KBM-7 (cell line): ENCODE measurements around the gene CACNA1B.

Experiments
- DNase-seq: peaks from one replicate; pipeline ENCODE4 v3.0.0-alpha.2; 2015
- in situ Hi-C: fragments of 300-500 bp; cut with MboI; formaldehyde crosslinking; loops from 2 replicates; pipeline ENCODE4 v1.14.3; 2020; ENCODE audit warnings: low sequenced_read_pairs, low pct_unique_long_range_greater_than_20kb, mixed read lengths

CACNA1B gene

DNA sequence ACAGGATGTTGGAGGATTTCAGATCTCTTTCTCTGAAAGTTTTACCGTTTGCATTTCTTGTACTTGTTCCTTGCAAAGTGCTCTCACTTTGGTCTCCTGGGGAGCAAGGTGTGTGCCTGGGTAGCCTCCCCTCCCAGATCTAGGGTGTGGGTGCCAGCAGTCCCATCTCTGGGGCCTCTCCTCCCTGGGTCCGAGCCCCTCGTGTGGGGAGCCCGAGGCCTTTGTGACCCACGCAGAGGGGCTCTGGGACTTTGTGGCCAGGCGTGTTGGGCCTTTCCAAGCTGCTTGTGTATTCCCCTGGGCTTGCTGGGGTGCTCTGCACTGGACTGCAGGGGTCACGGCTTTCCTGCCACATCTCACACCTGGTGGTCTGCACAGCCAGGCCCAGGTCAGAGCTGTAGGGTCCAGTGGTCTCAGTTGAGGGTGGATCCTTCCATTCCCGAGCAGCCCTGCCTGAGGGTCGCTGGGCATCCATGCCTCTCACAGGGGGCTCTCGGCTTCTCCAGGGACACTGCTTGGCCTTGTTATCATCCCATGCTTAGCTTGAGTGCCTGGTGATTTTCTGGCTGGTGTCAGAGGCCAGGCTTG lies 96.3 kb downstream of the CACNA1B start:
- in situ Hi-C loops: no loop called here
- no peak for DNase-seq

DNA sequence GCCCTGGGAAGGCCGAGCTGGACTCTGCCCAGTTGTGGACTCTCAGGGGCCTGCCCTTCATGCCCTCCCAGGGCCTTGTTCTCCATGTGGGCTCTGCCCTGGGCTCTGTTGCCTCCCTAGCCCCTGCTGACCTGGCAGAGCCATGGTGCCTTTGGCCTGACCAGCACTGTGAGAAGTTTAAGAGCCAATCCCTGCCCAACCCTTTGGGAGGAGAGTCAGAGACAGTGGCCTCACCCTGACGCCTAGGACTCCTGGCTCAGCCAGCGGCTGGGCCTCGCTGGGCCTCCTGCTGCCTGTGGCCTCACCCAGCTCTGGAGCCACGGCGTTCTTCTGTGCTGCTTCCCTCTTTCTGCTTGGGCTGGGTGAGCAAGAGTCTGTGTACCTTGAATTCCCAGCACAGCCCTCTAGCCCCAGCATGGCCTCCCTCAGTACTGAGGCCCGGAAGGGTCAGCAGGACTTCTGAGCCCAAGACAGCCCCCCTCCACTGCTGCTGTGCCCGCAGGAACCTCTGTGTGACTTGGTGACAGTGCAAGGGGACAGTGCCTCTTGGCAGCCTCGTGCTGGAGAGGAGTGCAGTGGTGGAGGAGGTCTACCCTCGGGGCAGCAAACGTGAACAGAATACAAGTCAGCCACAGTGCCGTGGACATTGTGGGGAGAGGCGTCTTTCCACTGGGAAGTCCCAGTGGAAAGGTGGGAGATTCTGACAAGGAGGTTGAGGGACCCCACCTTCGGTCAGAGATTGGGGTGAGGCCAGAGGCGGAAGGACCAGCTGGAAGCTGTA lies 97.4 kb downstream of the CACNA1B start:
- DNase-seq: no peak
- in situ Hi-C loops: no loop called here

DNA sequence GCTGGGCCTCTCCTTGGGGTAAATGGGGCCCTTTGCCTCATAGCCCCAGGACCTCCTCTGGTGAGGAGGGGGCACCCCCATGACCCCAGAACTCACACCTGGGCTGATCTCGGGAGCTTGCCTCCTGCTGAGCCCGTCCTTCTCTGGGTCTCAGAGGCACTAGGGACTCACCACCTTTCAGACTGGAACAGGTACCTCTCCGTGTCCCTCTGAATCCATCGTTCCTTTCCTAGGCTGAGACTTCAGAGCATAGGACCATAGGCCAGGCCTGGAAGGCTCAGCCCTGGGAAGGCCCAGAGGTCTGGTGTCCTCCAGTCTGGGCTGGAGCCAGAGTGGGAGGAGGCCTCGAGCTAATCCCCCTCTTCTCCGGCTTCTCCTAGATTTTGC lies 97.9 kb downstream of the CACNA1B start:
- in situ Hi-C loops: no loop called here
- DNase-seq: no peak

DNA sequence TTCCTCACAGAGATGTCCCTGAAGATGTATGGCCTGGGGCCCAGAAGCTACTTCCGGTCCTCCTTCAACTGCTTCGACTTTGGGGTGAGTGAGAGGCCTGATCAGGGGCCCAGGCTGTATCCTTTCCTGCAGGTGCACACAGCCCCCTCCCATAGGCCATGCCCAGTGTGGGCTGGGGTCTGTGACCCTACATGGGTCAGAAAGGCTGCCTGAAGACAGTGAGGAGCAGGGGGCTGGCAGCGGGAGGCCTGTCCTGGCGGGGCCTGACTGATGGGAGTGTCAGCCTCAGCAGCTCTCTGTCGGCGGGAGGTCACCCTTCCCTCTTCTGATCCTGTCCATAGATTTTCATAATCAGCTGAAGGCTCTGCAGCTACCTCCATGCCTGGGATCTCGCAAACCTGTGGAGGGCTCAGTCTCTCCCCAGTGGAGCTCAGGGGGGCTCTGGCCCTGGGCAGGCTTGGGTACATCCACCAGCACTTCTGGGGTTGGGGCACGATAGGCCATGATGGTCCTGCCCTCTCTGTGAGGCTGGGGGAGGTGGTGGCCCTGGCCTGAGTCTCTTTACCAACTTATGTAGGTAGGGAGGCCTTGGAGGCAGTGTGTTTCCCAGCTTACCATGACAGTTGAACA lies 98.5 kb downstream of the CACNA1B start:
- DNase-seq: no peak
- in situ Hi-C loops: no loop called here

DNA sequence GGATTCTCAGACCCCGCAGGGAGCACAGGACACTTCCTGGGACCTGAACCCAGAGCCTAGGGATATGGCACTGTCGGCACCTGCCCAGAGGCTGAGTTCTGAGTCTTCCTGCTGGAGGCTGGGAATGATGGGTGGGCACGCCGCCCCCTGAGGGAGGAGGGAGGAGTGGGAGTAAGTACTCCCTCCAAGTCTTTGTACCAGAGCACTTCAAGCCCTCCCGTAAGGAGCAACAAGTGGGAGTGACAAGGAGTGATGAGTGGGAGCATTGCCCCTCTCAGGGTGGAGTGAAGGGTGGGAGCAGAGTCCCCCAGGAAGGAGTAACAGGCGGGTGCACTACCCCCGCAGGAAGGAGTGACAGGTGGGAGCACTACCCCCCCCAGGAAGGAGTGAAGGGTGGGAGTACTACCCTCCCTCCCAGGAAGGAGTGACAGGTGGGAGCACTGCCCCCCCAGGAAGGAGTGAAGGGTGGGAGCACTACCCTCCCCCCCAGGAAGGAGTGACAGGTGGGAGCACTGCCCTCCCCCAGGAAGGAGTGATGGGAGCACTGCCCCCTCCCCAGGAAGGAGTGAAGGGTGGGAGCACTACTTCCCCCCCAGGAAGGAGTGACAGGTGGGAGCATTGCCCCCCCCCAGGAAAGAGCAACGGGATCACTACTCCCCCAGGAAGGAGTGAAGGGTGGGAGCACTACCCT lies 100.1 kb downstream of the CACNA1B start:
- DNase-seq: no peak
- in situ Hi-C loops: no loop called here

DNA sequence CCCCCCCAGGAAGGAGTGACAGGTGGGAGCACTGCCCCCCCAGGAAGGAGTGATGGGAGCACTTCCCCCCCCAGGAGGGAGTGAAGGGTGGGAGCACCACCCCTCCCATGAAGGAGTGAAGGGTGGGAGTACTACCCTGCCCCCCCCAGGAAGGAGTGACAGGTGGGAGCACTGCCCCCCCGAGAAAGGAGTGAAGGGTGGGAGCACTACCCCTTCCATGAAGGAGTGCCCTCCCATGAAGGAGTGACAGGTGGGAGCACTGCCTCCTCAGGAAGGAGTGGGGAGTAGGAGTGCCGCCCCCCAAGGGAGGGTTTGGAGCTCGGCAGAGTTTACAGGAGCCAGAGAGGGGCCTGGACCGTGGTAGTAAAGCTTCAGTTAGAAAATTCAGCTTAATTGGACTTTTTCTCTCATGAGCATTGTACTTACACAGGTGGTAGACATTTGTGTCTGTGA lies 100.7 kb downstream of the CACNA1B start:
- in situ Hi-C loops: no loop called here
- no peak for DNase-seq

DNA sequence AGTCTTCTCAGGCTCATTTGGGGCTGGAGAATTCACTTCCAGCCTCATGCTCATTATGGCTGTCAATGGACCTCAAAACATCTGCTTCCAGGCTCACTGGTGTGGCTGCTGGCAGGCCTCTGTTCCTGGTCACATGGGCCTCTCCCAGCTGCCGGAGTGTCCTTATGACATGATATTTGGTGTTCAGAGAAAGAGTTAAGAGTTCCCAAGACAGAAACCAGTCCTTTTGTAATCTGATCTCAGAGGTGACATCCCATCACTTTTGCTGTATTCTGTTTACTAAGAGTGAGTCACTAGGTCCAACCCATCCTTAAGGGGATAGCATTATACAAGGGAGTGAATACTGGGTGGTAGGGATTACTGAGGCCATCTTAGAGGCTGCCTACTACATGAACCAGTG lies 104.6 kb downstream of the CACNA1B start:
- in situ Hi-C loops: no loop called here
- no peak for DNase-seq

DNA sequence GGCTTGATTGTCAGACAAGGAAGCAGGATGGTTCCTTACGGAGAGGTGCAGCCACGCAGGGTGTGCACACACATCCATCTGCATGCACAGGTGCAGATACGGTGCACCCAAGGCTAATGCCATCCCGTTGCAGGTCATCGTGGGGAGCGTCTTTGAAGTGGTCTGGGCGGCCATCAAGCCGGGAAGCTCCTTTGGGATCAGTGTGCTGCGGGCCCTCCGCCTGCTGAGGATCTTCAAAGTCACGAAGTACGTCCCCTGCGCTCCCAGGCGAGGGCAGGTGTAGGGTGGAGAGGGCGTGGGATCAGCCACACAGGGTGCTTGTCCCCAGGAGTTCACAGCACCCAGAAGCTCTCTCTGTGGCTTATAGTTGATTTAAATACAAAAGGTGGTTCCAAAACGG lies 106.4 kb downstream of the CACNA1B start:
- in situ Hi-C loops: no loop called here
- no peak for DNase-seq

DNA sequence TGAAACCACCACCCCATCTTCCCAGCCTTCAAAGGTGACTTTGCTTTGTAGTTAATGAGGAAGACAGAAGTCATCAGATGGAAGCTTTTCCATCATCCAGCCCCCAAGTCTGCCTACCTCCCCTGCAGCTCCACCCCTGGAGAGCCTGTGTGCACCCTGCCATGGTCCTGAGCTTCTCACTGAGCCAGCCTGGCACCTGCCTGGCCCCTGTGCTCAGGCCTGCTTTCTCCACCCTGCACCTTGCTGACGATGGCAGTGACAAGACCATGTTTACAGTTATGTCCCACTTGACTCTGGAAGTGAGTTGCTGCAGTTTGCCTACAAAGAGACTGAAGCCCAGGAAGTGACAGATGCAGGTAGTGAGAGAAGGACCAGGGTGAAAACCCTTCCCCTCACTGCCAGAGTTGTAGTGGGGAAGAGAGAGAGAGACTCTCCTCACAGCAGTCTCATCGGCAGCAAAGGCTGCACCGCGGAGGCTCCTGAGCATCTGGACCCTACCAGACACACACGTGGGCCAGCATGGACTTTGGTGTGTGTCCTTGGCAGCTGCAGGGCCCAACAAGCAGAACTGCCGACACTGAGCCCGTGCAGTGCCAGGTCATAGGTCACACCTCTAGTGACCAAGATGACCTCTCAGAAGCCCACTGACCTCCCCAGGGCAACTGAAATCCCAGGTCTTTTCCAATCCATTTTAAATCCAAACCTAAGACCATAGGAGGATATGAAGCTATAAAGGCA lies 107.1 kb downstream of the CACNA1B start:
- in situ Hi-C loops: no loop called here
- DNase-seq: no peak

DNA sequence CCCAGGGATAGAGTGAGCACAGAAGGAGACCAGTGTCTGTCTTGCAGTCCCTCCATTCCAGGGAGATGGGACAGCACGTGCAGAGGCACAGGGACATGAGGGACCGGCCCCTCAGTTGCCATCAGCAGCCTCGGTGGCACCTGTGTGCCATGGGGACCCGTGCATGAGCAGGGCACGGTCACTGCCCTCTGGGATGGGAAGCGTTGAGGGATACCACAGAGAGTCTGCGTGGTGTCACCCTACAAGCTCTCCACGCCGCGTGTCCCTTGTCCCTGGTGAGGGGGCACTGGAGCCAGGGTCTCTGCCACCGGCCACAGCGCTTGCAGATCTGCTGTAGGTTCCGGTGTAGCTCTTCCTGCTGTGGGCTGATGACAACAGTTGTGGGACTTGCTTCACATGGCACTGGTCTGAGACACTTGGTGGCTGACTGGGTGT lies 108.1 kb downstream of the CACNA1B start:
- no peak for DNase-seq
- in situ Hi-C loops: no loop called here

DNA sequence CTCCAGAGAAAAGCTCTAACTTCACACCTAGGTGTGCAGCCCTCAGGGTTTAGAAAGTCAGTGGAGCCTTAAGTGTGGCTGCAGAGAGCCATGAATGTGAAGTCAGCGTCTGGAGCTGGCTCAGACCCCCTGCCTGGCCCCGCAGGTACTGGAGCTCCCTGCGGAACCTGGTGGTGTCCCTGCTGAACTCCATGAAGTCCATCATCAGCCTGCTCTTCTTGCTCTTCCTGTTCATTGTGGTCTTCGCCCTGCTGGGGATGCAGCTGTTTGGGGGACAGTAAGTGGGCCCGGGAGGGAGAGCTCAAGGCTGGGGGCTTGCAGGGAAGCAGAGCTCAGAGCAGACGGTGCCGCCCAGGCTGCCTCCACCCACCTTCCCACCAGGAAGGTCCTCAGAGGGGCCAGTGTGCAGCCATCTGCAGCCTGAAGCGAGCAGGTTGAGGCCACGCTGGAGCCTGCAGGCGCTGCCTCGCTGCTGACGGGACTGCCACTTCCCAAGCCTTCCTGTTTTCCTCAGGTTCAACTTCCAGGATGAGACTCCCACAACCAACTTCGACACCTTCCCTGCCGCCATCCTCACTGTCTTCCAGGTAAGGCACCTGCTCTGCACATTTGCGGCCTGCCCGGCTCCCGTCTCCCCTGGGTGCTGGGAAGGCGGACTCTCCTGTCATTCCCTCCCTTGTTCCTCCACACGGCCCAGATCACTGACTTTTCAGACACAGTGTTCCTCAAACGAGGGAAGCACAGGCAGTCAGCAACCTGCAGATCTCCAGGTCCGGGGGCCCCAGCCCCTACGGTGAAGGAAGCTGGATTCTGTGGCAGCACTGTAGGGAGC lies 108.9 kb downstream of the CACNA1B start:
- in situ Hi-C loops: no loop called here
- no peak for DNase-seq

DNA sequence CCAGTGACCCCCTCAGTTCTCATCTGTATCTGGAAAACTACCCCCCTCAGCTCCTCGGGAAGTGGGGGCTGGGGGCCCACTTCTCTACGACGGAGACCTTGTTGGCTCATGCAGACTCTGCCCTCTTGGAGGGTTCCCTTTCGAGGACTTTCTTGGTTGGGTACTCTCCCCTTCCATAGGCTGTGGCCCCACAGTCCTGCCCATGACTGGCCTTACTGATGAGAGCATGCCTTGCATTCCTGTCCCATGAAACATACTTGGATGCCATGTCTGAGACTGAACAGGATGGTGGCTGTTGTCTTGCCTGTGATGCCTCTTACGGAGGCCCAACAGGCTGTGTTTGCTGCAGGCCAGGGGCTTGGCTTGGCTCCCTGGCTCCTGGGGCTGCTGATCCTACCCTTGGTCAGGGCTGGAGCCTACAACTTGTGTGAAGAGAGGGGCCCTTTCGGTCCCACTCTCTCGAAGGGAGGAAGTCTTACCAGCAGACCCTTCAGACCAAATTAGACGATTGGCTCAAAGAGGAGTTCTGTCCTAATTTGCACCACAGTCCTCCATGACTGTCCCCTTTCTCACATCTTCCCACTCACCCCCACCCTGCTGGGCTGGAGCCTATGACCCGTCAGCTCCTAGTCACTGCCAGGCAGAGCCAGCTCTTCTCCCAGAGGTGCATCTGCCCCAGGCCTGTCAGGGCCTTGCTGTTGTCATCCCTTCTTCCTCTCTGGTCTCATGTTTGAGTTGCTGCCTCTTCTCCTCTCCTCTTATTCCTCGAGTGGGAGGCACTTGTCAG lies 109.9 kb downstream of the CACNA1B start:
- in situ Hi-C loops: no loop called here
- no peak for DNase-seq

DNA sequence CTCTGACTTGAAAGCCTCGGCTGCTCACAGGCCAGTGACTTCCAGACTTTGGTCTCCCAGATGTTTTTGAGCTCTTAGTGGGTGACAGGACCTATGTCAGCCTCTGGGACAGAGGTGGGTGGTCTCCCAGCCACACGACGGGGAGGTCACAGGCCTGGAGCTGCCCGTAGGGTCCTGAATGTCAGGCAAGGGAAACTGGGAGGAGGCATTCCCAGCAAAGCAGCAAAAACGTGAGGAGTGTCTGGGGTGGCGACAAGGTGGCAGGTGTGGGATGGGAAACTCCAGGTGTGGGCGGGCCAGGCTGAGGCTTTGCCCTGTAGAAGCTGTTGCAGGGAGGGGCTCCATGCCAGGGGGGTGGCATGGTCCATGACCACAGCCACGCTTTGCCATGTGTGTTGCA lies 110.5 kb downstream of the CACNA1B start:
- no peak for DNase-seq
- in situ Hi-C loops: no loop called here

DNA sequence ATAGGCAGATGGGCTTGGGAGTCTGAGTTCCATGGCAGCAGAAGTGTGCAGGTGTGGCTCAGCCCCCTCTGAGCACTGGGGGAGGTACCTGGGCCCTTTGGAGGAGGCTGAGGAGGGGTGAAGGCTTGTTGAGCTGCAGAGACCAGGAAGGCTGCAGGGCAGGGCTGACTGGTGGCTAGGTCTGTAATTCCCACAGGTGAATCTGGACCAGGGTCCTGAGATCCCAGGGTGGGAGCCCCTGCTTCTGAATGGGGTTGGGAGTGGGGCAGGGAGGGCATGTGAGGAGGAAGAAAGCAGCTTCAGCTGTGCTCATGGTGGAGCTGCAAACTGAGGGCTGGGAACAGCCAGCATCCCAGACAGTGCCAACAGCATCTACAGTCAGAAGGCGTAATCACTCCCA lies 111.1 kb downstream of the CACNA1B start:
- in situ Hi-C loops: no loop called here
- DNase-seq: no peak

DNA sequence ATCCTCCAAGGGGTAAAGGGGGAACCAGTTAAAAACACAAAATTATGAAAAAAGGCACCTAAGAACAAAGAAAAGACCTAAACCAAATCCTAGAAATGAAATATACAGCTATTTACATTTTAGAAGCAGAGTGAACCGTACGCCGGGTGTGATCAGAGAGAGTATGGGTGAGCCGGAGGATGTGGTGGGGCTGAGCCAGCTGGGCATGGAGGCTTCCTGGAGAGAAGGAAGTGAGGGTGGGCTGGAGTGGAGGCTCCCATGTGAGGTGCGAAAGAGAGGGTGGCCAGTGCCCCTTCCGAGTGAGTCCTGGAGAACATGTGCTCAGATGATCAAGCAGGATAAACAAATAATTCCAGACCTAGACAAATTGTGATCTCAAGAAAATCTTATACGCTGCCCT lies 111.6 kb downstream of the CACNA1B start:
- DNase-seq: no peak
- in situ Hi-C loops: no loop called here

DNA sequence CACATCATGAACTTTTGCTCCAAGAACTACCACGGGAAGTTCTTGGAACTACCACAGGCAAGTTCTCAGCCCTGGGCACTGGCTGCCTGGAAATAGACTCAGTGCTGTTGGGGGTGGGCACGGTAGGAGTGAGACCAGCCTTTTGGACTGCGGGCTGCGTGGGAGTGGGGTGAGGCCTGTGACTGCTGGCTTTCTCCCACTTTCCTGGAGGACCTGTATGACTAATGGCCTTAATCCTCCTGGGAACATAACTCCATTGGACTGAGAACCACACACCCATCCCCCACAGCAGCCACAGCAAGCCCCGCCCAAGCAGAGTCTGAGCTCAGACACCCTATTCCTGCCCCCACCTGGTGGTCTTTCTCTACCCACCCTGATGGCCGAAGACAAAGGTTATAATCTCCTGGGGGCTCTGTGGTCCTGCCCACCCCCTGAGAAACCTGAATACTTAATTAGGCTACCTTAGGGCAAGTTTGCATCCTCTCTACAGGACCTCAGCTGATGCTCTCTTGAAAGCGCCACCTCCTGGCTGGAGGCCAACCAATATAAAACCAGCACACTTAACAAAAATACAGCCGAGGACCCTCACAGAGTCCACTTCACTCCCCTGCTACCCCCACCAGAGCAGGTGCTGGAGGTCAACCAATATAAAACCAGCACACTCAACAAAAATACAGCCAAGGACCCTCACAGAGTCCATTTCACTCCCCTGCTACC lies 112.6 kb downstream of the CACNA1B start:
- peak; percentile 15 for DNase-seq
- in situ Hi-C loops: no loop called here

DNA sequence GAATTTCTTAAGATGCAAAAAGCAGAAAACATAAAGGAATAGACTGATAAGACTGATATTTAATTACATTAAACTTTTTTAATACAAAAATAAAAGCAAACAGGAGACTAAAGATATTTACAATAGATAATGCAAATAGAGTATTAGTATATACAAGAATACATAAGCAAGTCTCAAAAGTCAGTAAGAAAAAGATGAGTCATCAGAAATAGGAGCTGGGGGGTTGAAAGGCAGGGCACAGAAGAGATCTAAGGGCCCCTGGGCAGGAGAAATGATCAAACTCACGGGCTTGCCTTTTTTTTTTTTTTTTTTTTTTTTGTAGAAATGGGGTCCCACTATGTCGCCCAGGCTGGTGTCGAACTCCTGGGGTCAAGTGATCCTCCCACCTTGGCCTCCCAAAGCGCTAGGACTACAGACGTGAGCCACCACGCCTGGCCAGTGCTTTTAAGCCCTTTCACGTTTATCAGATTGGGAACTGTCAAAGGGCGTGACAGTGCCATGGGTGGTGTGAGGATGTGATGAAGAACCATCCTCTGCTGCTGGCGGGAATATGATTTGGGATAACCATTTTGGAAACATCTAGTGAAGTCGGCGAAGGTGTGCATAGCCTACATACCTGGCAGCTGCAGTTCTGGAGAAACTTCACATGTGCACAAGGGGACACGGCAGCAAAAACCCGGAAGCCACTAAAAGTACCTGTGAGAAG lies 126.1 kb downstream of the CACNA1B start:
- in situ Hi-C loops: no loop called here
- DNase-seq: no peak
